CD14-positive monocyte (primary cell): ENCODE measurements around the gene CPE. TPM values are rescaled to one million over a fixed set of nuclear protein-coding genes. Genes with fewer than 3 reads are reported as not detected.
A peak's percentile ranks its signal among the peaks of the same experiment; 100 is the strongest.

Experiments used
- DNase-seq, 3 donors: peaks; one replicate each; pipeline ENCODE4 v3.0.0-alpha.2; 2011 to 2022
- H2AFZ ChIP-seq: 2 replicates; pipeline ENCODE4 v1.6.0; 2012; ENCODE audit warnings: mild to moderate bottlenecking, low read depth, low read length, inconsistent platforms; ENCODE audit not compliant: insufficient read depth, poor library complexity, severe bottlenecking
- H3K27ac ChIP-seq, 2 donors: 1 replicate in 1 of 2; 2 replicates in 1 of 2; pipeline ENCODE4 v1.5.1; 2012 to 2013; ENCODE audit warnings: low read length in 2 of 2, control low read depth in 1 of 2, inconsistent platforms in 1 of 2, low read depth in 1 of 2, mild to moderate bottlenecking in 1 of 2
- H3K27me3 ChIP-seq, 2 donors: one replicate each; pipeline versions ENCODE4 v1.6.0 to v1.6.1; 2011 to 2013; ENCODE audit warnings: low read length in 2 of 2; ENCODE audit not compliant: control insufficient read depth in 2 of 2, insufficient read depth in 2 of 2
- H3K36me3 ChIP-seq, 2 donors: replicated peaks in 1 of 2; 1 replicate in 1 of 2; 2 replicates in 1 of 2; pipeline versions ENCODE4 v1.5.1 to v1.6.1; 2012 to 2013; ENCODE audit warnings: low read length in 2 of 2, control low read depth in 1 of 2, inconsistent platforms in 1 of 2, mild to moderate bottlenecking in 1 of 2; ENCODE audit not compliant: insufficient read depth in 2 of 2, control insufficient read depth in 1 of 2
- H3K4me1 ChIP-seq, 2 donors: 1 replicate in 1 of 2; 2 replicates in 1 of 2; pipeline versions ENCODE4 v1.5.1 to v1.6.1; 2012 to 2013; ENCODE audit warnings: low read length in 2 of 2, control low read depth in 1 of 2, inconsistent platforms in 1 of 2, mild to moderate bottlenecking in 1 of 2, moderate library complexity in 1 of 2; ENCODE audit not compliant: insufficient read depth in 2 of 2, control insufficient read depth in 1 of 2
- H3K4me2 ChIP-seq: replicated peaks from 2 replicates; pipeline ENCODE3; 2012; ENCODE audit warnings: low read length, moderate library complexity, mild to moderate bottlenecking; ENCODE audit not compliant: poor library complexity, severe bottlenecking; ENCODE audit errors: extremely low read depth
- H3K4me3 ChIP-seq, 3 experiments: fragments of 200-600 bp in 1 of 3; sonication (generic) in 1 of 3; replicated peaks in 1 of 3; 1 replicate in 2 of 3; 2 replicates in 1 of 3; pipeline ENCODE4 v1.5.1; 2011 to 2013; ENCODE audit warnings: low read length in 3 of 3, mild to moderate bottlenecking in 3 of 3, control low read depth in 2 of 3, low read depth in 2 of 3, inconsistent platforms in 1 of 3, moderate library complexity in 1 of 3
- H3K79me2 ChIP-seq: 2 replicates; pipeline ENCODE4 v1.6.0; 2012; ENCODE audit warnings: mild to moderate bottlenecking, control low read depth, inconsistent platforms, low read length, moderate library complexity; ENCODE audit not compliant: insufficient read depth
- H3K9ac ChIP-seq: 2 replicates; pipeline ENCODE4 v1.6.0; 2017; ENCODE audit warnings: low read length, mild to moderate bottlenecking; ENCODE audit not compliant: insufficient read depth, poor library complexity, severe bottlenecking
- H3K9me3 ChIP-seq, 2 donors: replicated peaks in 1 of 2; 1 replicate in 1 of 2; 2 replicates in 1 of 2; pipeline versions ENCODE4 v1.5.1 to v1.6.1; 2012 to 2013; ENCODE audit warnings: low read length in 2 of 2, control low read depth in 1 of 2; ENCODE audit not compliant: control insufficient read depth in 1 of 2, insufficient read depth in 1 of 2
- H4K20me1 ChIP-seq: 2 replicates; pipeline ENCODE4 v1.6.0; 2012; ENCODE audit warnings: mild to moderate bottlenecking, low read length, control low read depth, moderate library complexity; ENCODE audit not compliant: insufficient read depth
- H3K27ac Mint-ChIP-seq, 7 donors: one replicate each; pipeline ENCODE4 v1.8.0; 2020; ENCODE audit warnings: mild to moderate bottlenecking in 7 of 7, mixed read lengths in 7 of 7, moderate library complexity in 6 of 7, inconsistent platforms in 2 of 7
- H3K27me3 Mint-ChIP-seq, 3 donors: one replicate each; pipeline ENCODE4 v1.8.0; 2021 to 2022; ENCODE audit warnings: low read depth in 3 of 3, mild to moderate bottlenecking in 3 of 3, mixed read lengths in 3 of 3, moderate library complexity in 3 of 3, inconsistent platforms in 1 of 3
- H3K36me3 Mint-ChIP-seq, 2 donors: one replicate each; pipeline ENCODE4 v1.8.0; 2020; ENCODE audit warnings: mixed read lengths in 2 of 2, inconsistent platforms in 1 of 2, mild to moderate bottlenecking in 1 of 2
- H3K4me1 Mint-ChIP-seq: one replicate; pipeline ENCODE4 v1.8.0; 2020; ENCODE audit warnings: mild to moderate bottlenecking, mixed read lengths
- H3K4me3 Mint-ChIP-seq, 2 donors: one replicate each; pipeline ENCODE4 v1.8.0; 2020; ENCODE audit warnings: mild to moderate bottlenecking in 2 of 2, mixed read lengths in 2 of 2, moderate library complexity in 1 of 2
- H3K9me3 Mint-ChIP-seq, 7 donors: one replicate each; pipeline ENCODE4 v1.8.0; 2020 to 2022; ENCODE audit warnings: mixed read lengths in 7 of 7, mild to moderate bottlenecking in 6 of 7, moderate library complexity in 6 of 7, inconsistent platforms in 2 of 7
- WGBS: methylation state at CpG from one replicate; pipeline ENCODE4 v1.1.5; 2013; ENCODE audit warnings: missing lambda C conversion rate; ENCODE audit not compliant: insufficient coverage; 5-methylcytosine and 5-hydroxymethylcytosine counted together
- intact Hi-C, 2 donors: fragments of 100-400 bp; cut with micrococcal nuclease; formaldehyde crosslinking; loops; one replicate each; pipeline versions ENCODE4 v1.15.0 to v1.15.1; 2023
- polyA plus RNA-seq, 3 donors: library from polyadenylated mRNA; depleted of rRNA in 1 of 3; unstranded in 2 of 3; stranded (reverse) in 1 of 3; fragments of 300-500 nt in 2 of 3; fragments of >200 nt in 1 of 3; fragmentation: Illumina TruSeq in 2 of 3; gene quantifications; 1 replicate in 2 of 3; 2 replicates in 1 of 3; pipeline ENCODE4 v1.2.3, GENCODE V29; 2012 to 2021
- TF ChIP-seq, protein P1 (sequence below): fragments of 200-600 bp; IDR thresholded peaks from one replicate; pipeline ENCODE4 v1.8.0; 2022; ENCODE audit warnings: antibody characterized with exemption, mild to moderate bottlenecking

The CPE gene
- polyA plus RNA-seq, 3 donors = 0.09 to 0.13 TPM; not detected in 1

- no peaks in the 10 kb centered on the region for H3K36me3 Mint-ChIP-seq
- Histone ChIP-seq H4K20me1 (no peaks in the 10 kb centered on the region), H3K4me2 (no peak overlapping the region), H3K4me3 (no peak overlapping the region), H3K79me2 (no peaks in the 10 kb centered on the region), H3K27me3 (no peaks in the 10 kb centered on the region), H3K9ac (no peak overlapping the region), H3K9me3 (no peaks in the 10 kb centered on the region), H2AFZ (no peak overlapping the region), H3K36me3 (no peaks in the 10 kb centered on the region), H3K4me1 (no peaks in the 10 kb centered on the region), H3K27ac (no peak overlapping the region)
- H3K4me1 Mint-ChIP-seq = no peaks in the 10 kb centered on the region
- TF ChIP-seq, protein P1, sequence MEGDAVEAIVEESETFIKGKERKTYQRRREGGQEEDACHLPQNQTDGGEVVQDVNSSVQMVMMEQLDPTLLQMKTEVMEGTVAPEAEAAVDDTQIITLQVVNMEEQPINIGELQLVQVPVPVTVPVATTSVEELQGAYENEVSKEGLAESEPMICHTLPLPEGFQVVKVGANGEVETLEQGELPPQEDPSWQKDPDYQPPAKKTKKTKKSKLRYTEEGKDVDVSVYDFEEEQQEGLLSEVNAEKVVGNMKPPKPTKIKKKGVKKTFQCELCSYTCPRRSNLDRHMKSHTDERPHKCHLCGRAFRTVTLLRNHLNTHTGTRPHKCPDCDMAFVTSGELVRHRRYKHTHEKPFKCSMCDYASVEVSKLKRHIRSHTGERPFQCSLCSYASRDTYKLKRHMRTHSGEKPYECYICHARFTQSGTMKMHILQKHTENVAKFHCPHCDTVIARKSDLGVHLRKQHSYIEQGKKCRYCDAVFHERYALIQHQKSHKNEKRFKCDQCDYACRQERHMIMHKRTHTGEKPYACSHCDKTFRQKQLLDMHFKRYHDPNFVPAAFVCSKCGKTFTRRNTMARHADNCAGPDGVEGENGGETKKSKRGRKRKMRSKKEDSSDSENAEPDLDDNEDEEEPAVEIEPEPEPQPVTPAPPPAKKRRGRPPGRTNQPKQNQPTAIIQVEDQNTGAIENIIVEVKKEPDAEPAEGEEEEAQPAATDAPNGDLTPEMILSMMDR = no peak
- no peak for DNase-seq
- H3K27ac Mint-ChIP-seq = peak overlapping the region in 1 of 7 donors; percentile 41
- H3K9me3 Mint-ChIP-seq = peaks cover 0 to 1% (median 0%) of the 10 kb centered on the region in 7 donors
- intact Hi-C loops = no loop called here
- H3K27me3 Mint-ChIP-seq = peaks cover 2 to 4% (median 4%) of the 10 kb centered on the region in 3 donors
- no peak overlapping the region for H3K4me3 Mint-ChIP-seq
- no CpG with 5 or more reads among the region's 6 CpGs for WGBS
Measured at GRCh38 chr4:165516281-165516833, 137.5 kb downstream of the CPE start.

- H3K36me3 Mint-ChIP-seq = no peaks in the 10 kb centered on the region
- no peaks in the 10 kb centered on the region for H3K9me3 ChIP-seq
- no peaks in the 10 kb centered on the region for H3K4me1 ChIP-seq
- H3K4me2 ChIP-seq = no peak overlapping the region
- H3K4me1 Mint-ChIP-seq = no peaks in the 10 kb centered on the region
- no peaks in the 10 kb centered on the region for H3K27me3 ChIP-seq
- no CpG with 5 or more reads among the region's 1 CpG for WGBS
- peaks cover 2 to 4% (median 4%) of the 10 kb centered on the region in 3 donors for H3K27me3 Mint-ChIP-seq
- DNase-seq = no peak
- no peaks in the 10 kb centered on the region for H3K36me3 ChIP-seq
- no peak overlapping the region for H3K9ac ChIP-seq
- no peak overlapping the region for H3K4me3 Mint-ChIP-seq
- no peak overlapping the region for H3K27ac ChIP-seq
- no peaks in the 10 kb centered on the region for H3K79me2 ChIP-seq
- H3K27ac Mint-ChIP-seq = no peak overlapping the region
- peaks cover 0 to 4% (median 2%) of the 10 kb centered on the region in 7 donors for H3K9me3 Mint-ChIP-seq
- no peak overlapping the region for H3K4me3 ChIP-seq
- intact Hi-C loops = no loop called here
- TF ChIP-seq, protein P1 = no peak
- no peaks in the 10 kb centered on the region for H4K20me1 ChIP-seq
- no peak overlapping the region for H2AFZ ChIP-seq
Measured at GRCh38 chr4:165517216-165517615, 138.4 kb downstream of the CPE start.
